GM19193 (cell line): ENCODE results near the gene TMEM178A.

Source experiments
- POLR2A ChIP-seq: IDR thresholded peaks from 4 replicates; pipeline ENCODE4 v1.6.1; 2011; ENCODE audit not compliant: insufficient read depth, insufficient read length; ENCODE audit errors: extremely low read depth

Gene TMEM178A

GRCh38 chr2:39642051-39642718 lies 23.5 kb upstream of the TMEM178A start:
- no peak for TF ChIP-seq POLR2A

GRCh38 chr2:39645826-39646225 lies 19.9 kb upstream of the TMEM178A start:
- TF ChIP-seq POLR2A = no peak

GRCh38 chr2:39646267-39646666 lies 19.4 kb upstream of the TMEM178A start:
- no peak for TF ChIP-seq POLR2A

- no peak for TF ChIP-seq POLR2A
Observed at GRCh38 chr2:39647104-39647765, 18.5 kb upstream of the TMEM178A start.

- TF ChIP-seq POLR2A = no peak
Observed at GRCh38 chr2:39648580-39648979, 17.1 kb upstream of the TMEM178A start.

GRCh38 chr2:39649511-39649910 lies 16.2 kb upstream of the TMEM178A start:
- TF ChIP-seq POLR2A = no peak

GRCh38 chr2:39650468-39650867 lies 15.2 kb upstream of the TMEM178A start:
- TF ChIP-seq POLR2A = no peak

GRCh38 chr2:39657287-39657937 lies 8.3 kb upstream of the TMEM178A start:
- TF ChIP-seq POLR2A = no peak

GRCh38 chr2:39658371-39658770 lies 7.3 kb upstream of the TMEM178A start:
- no peak for TF ChIP-seq POLR2A

- no peak for TF ChIP-seq POLR2A
Observed at GRCh38 chr2:39659765-39660611, 5.7 kb upstream of the TMEM178A start.

GRCh38 chr2:39660612-39661236 lies 5.0 kb upstream of the TMEM178A start:
- no peak for TF ChIP-seq POLR2A

- TF ChIP-seq POLR2A = no peak
Observed at GRCh38 chr2:39661826-39662225, 3.9 kb upstream of the TMEM178A start.

GRCh38 chr2:39663187-39663930 lies 2.4 kb upstream of the TMEM178A start:
- TF ChIP-seq POLR2A = no peak
